Stomach (tissue), 4 donors: ENCODE results near the gene SP4.

Experiments used
- POLR2AphosphoS5 ChIP-seq, 3 donors: sonication (generic); formaldehyde crosslinking; IDR thresholded peaks; one replicate each; pipeline ENCODE4 v1.6.1; 2016; ENCODE audit warnings: antibody characterized with exemption in 3 of 3
- TF ChIP-seq, protein P1 (sequence below), 7 experiments: fragments of 450-650 bp in 4 of 7; fragments of 200-600 bp in 3 of 7; sonication (generic) in 3 of 7; IDR thresholded peaks; one replicate each; pipeline ENCODE4 v1.5.1; 2016 to 2019; ENCODE audit warnings: antibody characterized with exemption in 7 of 7, control low read depth in 2 of 7, mild to moderate bottlenecking in 1 of 7

DNA sequence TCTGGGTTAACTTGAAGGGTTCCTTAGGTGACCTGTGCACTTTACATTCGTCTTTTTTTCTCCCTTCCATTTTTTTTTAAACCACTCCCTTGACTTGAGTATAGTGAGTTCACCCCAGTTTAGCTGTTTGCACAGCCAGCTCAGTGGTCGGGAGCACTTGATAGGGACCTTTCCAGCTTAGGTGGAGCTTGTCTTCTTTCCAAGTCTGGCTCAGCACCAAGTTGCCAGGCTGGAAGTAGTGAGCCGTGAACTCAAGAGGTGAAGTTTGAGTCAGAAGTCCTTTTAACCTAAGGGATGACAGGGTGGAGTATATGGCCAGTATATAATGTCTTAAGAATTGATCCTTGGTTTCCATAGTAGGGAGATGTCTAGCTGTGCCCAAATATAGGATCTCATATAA lies 122.2 kb downstream of the SP4 start:
- TF ChIP-seq POLR2AphosphoS5 (IDR thresholded peaks at IDR 0.05) = no peak
- TF ChIP-seq, protein P1, sequence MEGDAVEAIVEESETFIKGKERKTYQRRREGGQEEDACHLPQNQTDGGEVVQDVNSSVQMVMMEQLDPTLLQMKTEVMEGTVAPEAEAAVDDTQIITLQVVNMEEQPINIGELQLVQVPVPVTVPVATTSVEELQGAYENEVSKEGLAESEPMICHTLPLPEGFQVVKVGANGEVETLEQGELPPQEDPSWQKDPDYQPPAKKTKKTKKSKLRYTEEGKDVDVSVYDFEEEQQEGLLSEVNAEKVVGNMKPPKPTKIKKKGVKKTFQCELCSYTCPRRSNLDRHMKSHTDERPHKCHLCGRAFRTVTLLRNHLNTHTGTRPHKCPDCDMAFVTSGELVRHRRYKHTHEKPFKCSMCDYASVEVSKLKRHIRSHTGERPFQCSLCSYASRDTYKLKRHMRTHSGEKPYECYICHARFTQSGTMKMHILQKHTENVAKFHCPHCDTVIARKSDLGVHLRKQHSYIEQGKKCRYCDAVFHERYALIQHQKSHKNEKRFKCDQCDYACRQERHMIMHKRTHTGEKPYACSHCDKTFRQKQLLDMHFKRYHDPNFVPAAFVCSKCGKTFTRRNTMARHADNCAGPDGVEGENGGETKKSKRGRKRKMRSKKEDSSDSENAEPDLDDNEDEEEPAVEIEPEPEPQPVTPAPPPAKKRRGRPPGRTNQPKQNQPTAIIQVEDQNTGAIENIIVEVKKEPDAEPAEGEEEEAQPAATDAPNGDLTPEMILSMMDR (IDR thresholded peaks at IDR 0.05) = no peak
